HG03558 (cell line): ENCODE results near the gene JAK1.

Experiments
- ATAC-seq: cut with Tn5 transposase; IDR thresholded peaks from one replicate; pipeline ENCODE4 v1.9.1; 2021; ENCODE audit warnings: moderate number of reproducible peaks; ENCODE audit not compliant: unreplicated experiment; ENCODE audit errors: extremely low read depth

The JAK1 gene

GRCh38 chr1:64980745-64981600, 14.6 kb upstream of the JAK1 start:
- no peak for ATAC-seq

DNA sequence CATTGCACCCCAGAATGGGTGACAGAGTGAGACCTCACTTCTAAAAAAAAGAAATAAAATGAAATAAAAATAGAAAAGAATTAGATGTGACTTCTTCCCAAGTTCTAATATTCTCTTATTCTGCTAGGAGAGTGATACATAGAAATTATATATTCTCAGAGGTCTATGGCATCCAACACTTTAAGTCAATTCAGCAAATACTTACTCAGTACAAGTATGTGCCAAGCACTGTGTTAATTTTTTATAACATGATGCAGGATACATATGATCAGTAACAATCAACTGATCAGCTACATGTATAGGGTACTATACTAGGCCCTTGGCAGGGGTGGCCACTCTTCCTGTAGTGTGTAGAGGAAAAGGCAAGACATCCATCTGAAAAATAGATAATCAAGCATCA, 13.0 kb upstream of the JAK1 start:
- ATAC-seq: no peak

- ATAC-seq: no peak
These were observed 10.0 kb upstream of the JAK1 start for GRCh38 chr1:64976361-64976760.

GRCh38 chr1:64975740-64976139, 9.4 kb upstream of the JAK1 start:
- no peak for ATAC-seq

DNA sequence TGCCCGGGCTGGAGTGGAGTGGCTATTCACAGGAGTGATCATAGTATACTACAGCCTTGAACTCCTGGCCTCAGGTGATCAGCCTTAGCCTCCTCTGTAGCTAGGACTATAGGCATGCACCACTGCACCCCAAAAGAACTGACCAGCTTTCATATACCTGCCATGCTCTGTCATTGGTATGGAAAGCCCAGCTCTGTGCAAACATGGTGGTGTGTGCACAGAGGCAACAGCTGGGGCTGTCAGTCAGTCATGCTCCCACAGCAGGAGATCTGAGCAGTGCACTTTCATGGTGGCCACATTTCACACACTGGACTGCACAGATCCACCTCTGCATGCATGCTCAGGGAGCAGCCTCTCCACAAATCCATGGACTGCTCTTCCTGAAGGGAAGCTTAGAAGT, 8.8 kb upstream of the JAK1 start:
- no peak for ATAC-seq

GRCh38 chr1:64974288-64974825, 8.0 kb upstream of the JAK1 start:
- no peak for ATAC-seq

- no peak for ATAC-seq
These were observed 6.8 kb upstream of the JAK1 start for GRCh38 chr1:64973061-64973647.

DNA sequence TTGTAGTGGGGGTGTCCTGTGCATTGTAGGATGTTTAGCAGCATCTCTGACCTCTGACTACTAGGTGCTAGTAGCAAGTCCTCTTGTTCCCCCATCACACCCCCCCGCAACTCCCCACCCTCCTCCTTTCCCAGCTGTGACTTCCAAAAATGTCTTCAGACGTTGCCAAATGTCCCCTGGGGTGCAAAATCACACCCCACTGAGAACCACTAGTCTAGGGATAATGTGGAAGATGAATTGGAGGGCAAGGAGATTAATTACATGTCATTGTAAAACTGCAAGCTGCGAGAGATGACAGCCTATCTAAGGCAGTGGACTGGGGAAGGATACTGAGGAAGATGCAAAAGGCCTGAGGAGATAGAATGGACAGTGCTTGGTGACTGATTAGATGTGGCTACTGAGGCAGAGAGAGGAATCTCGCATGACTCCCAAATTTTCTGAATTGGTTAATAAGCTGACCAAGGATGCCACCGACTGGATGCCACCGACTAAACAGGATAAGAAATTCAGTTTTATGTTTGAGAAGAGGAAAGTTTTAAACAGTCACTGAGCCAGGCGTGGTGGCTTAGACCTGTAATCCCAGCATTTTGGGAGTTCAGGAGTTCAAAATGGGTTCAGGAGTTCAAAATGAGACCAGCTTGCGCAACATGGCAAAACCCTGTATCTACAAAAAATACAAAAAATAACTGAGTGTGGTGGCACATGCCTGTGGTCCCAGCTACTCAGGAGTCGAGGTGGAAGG, 3.1 kb upstream of the JAK1 start:
- no peak for ATAC-seq

DNA sequence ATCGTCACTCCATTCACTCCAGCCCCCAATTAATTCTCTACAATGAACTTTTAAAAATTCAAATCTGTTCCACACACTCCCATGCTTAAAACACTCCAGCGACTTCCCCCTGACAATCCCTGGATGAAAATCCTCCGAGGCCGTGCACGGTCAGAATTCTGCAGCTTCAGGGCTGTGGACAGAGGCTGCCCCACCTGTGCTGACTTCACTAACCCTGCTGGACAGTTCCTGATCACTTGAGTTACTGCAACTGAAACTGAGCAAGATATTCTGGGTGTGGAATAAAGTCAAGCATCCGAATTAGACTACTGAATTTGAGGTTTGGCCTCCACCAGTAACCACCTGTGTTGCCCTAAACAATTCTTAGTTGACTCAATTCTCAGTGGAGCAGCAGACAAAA, 1.0 kb upstream of the JAK1 start:
- no peak for ATAC-seq

DNA sequence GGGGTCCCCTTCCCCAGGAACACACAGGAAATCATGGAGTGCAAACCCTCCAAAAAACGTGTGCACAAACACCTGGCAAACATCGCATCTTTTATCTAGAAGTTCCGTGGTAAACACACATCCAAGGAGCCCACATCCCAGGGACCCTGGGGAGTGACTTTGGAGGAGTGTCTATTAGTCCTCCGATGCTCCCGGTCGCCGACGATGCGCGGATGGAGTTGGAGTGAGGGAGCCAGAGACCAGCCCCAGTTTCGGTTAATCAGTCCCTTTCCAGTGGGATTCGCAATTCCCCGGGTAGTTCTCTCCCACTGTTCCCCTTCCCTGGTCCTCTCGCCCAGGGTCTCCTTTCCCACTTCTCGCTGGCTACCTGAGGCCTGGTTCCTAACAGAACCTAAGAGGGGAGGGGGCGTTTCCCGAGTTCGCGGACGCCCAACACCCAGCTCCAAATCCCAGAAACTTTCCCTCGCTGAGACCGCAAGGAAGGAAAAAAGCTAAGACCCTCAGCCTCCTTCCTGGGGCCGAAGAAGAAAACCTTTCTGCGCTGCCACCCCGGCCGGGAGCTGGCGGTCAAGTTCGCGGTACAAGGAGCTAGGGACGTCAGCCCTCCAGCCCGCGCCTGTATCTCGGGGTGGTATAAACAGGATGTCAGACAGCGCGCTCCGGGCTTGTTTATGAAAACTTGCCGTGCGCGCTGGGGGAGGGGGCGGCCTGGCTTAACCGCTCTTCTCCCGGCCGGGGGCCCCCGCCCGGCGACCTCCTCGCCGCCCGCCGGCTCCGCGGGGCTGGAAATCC, 787 bp downstream of the JAK1 start:
- peak; percentile 20 for ATAC-seq

DNA sequence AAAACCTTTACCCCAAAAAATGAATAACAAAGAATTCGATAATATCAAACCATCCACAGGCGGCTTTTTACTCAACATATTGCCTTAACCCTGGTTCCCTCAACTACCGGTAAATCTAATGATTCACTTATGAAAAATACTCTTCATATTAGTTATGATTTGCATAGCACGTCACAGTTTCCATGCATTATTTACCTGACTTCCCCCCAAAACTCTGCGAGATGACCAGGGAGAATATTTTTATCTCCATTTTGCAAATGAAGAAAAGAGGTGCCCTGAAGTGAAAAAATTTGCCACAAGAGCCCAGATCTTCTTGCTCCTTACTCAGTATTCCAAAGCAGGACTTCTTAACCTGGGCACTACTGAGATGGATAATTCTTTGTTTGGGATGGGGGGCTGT, 2.9 kb downstream of the JAK1 start:
- ATAC-seq: no peak

GRCh38 chr1:64962441-64962840, 3.9 kb downstream of the JAK1 start:
- ATAC-seq: no peak

- no peak for ATAC-seq
These were observed 4.4 kb downstream of the JAK1 start for GRCh38 chr1:64961923-64962322.

DNA sequence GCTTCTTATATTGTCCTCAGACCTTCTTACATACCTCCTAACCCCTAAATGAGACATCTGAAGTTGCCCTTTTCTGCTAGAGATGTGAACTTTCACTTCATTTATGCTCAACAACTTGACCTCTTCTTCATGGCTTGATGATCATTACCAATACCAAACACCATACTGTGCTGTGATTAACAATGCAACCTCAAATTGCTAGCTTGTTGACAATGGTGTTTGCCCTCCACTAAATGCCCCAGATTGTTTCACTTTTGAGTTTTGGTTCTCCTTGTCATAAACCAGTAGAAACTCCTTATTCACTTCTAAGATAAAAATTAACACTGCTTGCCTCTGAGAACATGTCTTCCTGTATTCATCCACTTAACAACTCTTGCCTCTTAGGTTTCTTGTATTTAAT, 5.6 kb downstream of the JAK1 start:
- peak; percentile 49 for ATAC-seq

DNA sequence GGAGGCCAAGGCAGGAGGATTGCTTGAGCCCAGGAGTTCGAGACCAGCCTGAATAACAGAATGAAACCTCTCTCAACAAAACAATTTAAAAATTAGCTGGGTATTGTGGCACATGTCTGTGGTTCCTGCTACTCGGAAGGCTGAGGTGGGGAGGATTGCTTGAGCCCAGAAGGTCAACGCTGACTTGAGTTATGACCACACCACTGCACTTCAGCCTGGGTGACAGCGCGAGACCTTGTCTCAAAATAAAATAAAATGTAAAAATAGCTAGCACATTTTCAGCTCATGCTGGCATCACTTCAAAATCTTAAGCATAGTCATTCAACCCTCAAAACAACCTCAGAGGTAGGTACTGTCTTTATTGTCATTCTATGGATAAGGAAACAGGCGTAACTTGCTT, 6.4 kb downstream of the JAK1 start:
- no peak for ATAC-seq

GRCh38 chr1:64956733-64957441, 9.5 kb downstream of the JAK1 start:
- peak; percentile 81 for ATAC-seq

- no peak for ATAC-seq
These were observed 10.2 kb downstream of the JAK1 start for GRCh38 chr1:64956010-64956640.

DNA sequence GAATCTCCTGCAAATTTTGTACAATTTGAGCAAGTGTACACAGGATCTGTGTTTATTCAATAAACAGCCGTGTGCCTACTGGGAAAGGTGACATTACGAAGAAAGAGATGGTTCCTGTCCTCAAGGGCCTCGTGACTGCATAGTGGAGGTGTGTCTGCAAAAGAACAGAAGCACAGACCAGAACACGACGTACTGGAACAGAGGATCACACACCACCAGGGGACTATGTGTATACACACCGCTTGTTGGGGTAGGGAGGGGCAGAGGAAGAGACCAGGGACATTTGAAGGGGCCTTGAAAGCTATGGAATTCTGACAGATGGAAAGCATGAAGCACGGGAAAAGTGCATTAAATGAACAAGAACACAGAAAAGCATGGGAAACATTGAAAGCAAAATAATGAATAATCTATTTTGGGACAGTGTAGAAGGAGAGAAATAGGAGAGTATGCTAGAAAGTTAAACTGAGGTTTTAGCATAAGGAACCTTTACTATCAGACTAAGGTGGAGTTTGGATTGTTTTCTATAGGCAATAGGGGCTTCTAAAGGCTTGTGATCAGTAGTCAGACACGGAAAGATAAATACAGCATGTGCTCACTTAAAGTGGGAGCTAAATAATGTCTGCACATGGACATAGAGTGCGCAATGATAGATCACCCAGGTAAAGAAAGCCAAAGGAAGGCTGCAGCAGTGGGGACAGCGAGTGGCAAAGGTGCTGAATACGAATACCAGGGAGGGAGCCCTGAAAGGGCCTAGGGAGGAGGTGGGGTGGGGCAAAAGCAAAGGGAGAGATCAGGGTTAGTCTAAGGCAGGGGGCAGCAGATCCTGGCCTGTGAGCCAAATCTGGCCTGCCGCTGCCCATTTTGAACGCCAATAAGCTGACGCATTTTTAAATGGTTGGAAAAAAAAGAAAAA, 11.0 kb downstream of the JAK1 start:
- ATAC-seq: no peak
